ENCODE results near the gene KRTAP20-3. TPM values are rescaled to one million over a fixed set of nuclear protein-coding genes. Genes with fewer than 3 reads are reported as not detected.

Gene KRTAP20-3
- total RNA-seq, 2 donors from 2014 or later: not detected

GRCh38 chr21:30652891-30653290, 10.2 kb downstream of the KRTAP20-3 start:
- Mint-ChIP-seq H3K36me3 (no peaks in the 10 kb centered on the region), H3K27ac (no peak overlapping the region), H3K9me3 (peaks cover 0 to 4% of the 10 kb centered on the region in 2 donors)
- DNase-seq (ENCODE audit: low spot score in 2 of 2) (no peak), ATAC-seq (no peak)

GRCh38 chr21:30668776-30669175, 26.1 kb downstream of the KRTAP20-3 start:
- no peak for DNase-seq (ENCODE audit: low spot score in 2 of 2)
- no peak for ATAC-seq
- Mint-ChIP-seq H3K27ac (no peak overlapping the region), H3K9me3 (peaks cover 10 to 26% of the 10 kb centered on the region in 2 donors), H3K36me3 (peaks cover 0 to 7% of the 10 kb centered on the region in 2 donors)

DNA sequence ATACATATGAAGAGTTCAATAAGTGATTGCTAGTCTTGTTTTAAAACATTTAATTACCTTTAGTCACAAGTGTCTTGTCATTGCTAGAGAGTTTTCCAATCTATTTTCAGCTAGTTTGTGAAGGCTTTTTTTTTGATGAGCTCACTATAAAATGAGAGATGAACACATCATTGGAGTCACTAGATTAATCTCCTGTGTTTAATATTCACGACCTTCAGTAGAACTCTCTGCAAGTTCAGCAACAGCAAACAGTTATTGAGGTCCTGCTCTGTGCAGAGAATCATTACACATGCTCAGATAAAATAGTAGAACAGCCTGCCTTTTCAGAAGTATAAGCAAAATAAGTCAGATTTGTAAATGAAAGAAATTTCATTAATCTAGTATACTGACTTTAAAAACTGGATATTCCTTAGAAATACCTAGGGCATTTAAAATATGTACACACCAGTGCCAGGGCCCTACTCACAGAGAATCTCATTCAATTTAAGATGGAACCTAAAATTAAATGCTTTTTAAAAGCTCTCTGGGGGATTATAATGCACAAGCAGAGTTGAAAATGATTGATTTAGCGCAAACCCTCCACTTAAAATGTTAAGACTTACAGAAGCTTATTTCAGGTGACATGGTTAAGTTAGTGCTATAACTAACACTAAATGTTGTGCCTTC, 30.5 kb downstream of the KRTAP20-3 start:
- no peak overlapping the region for H3K27ac Mint-ChIP-seq
- DNase-seq (ENCODE audit: low spot score in 2 of 2): no peak
- peaks cover 12 to 24% of the 10 kb centered on the region in 2 donors for H3K9me3 Mint-ChIP-seq
- H3K36me3 Mint-ChIP-seq: peaks cover 0 to 7% of the 10 kb centered on the region in 2 donors
- ATAC-seq: no peak

- no peak for DNase-seq (ENCODE audit: low spot score in 2 of 2)
- peaks cover 12 to 19% of the 10 kb centered on the region in 2 donors for H3K9me3 Mint-ChIP-seq
- H3K27ac Mint-ChIP-seq: no peak overlapping the region
- peaks cover 0 to 7% of the 10 kb centered on the region in 2 donors for H3K36me3 Mint-ChIP-seq
- no peak for ATAC-seq
These were observed 31.6 kb downstream of the KRTAP20-3 start for GRCh38 chr21:30674312-30674711.

DNA sequence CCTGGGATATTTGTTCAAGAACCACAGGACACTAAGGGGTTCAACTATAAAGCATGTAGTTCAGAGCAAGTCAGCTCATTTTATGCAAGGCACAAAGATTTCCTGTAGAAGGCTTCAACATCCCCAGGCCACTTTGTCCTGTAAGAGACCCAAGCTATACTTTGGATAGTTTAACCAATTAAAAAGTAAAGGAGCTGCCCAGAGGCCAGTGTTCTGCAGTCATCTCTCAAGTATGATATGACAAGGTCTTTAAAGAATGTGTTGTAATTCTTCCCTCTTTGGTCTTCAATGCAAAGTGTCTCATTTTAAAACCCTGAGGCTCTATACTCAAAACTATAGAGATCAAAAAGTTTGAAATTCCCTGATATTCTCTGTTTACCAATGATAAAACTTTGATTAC, 34.1 kb downstream of the KRTAP20-3 start:
- Mint-ChIP-seq H3K9me3 (peaks cover 0 to 10% of the 10 kb centered on the region in 2 donors), H3K36me3 (no peaks in the 10 kb centered on the region), H3K27ac (no peak overlapping the region)
- ATAC-seq (no peak), DNase-seq (ENCODE audit: low spot score in 2 of 2) (no peak)

DNA sequence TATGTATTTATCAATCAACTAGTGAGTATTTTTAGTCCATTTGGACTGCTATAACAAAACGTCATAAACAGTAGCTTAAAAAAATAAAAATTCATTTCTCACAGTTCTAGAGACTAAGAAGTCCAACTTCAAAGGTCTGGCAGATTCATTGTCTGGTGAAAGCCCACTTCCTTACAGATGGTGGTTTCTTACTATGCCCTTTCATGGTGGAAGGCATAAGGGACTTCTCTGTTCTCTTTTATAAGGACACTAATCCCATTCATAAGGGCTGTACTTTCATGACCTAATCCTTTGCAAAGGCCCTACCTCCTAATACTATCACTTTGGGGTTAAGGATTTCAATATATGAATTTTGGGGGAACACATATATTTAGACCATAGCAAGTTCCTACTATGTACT, 37.9 kb downstream of the KRTAP20-3 start:
- Mint-ChIP-seq H3K9me3 (peaks cover 0 to 4% of the 10 kb centered on the region in 2 donors), H3K27ac (no peak overlapping the region), H3K36me3 (no peaks in the 10 kb centered on the region)
- ATAC-seq (no peak), DNase-seq (ENCODE audit: low spot score in 2 of 2) (no peak)

DNA sequence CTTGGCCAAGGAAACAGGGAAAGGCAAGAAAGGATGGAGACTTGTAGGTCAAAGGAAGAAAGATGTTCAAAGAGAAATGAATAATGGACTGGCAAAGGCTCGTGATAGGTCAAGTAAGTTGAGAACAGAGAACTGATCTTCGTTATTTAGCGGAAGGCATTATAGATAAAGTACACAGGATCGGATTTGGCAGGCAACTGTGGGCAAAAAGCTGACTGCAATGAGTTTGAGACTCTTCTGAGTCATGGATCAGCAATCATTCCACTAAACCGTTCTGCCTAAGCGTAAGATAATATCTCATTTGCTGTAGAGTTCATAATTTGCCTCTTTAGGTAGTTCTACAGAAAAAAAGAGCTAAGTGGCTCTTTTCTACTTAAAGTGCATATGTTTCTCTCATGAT, 41.8 kb downstream of the KRTAP20-3 start:
- DNase-seq (ENCODE audit: low spot score in 2 of 2) (no peak), ATAC-seq (no peak)
- Mint-ChIP-seq H3K9me3 (peaks cover 0 to 4% of the 10 kb centered on the region in 2 donors), H3K36me3 (no peaks in the 10 kb centered on the region), H3K27ac (no peak overlapping the region)

DNA sequence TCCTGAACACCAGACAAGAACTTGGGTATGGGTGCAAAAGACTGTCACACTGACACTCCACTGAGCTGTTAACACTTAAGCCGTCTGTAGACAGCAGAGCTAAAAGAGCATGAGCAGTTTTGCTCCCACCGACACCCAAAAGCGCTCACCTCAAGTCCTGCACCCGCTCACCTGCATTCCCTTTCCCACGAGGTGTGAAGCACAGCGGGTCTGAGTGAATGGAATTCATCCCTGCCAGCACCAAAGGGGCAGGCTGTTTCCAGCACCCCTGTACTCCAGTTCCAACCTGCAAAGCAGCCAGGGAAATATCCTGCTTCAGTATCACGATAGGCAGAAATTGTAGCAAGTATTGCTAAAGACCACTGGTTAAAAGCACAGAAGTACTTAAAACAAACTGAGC, 47.2 kb downstream of the KRTAP20-3 start:
- ATAC-seq: no peak
- Mint-ChIP-seq H3K36me3 (no peaks in the 10 kb centered on the region), H3K27ac (no peak overlapping the region)

More for the DNA sequence above, 47.2 kb downstream of the KRTAP20-3 start:
- H3K9me3 Mint-ChIP-seq: no peaks in the 10 kb centered on the region
- no peak for DNase-seq (ENCODE audit: low spot score in 2 of 2)

Other genes starting within 250 kb of the KRTAP20-3 start
- not detected for gene KRTAP13-1, start 246.8 kb upstream of the KRTAP20-3 start, total RNA-seq
- not detected for gene KRTAP13-3, start 216.9 kb upstream of the KRTAP20-3 start, total RNA-seq
- not detected for gene KRTAP13-4, start 212.6 kb upstream of the KRTAP20-3 start, total RNA-seq
- gene KRTAP15-1, start 202.6 kb upstream of the KRTAP20-3 start, total RNA-seq: not detected
- not detected for gene KRTAP19-1, start 162.5 kb upstream of the KRTAP20-3 start, total RNA-seq
- gene KRTAP19-2, start 155.4 kb upstream of the KRTAP20-3 start, total RNA-seq: not detected
- gene KRTAP19-3, start 150.9 kb upstream of the KRTAP20-3 start, total RNA-seq: not detected
- gene KRTAP19-4, start 145.7 kb upstream of the KRTAP20-3 start, total RNA-seq: not detected
- gene KRTAP19-5, start 140.7 kb upstream of the KRTAP20-3 start, total RNA-seq: not detected
- gene KRTAP19-6, start 101.0 kb upstream of the KRTAP20-3 start, total RNA-seq: not detected
- gene KRTAP19-7, start 81.5 kb upstream of the KRTAP20-3 start, total RNA-seq: not detected
- gene KRTAP22-2, start 52.5 kb upstream of the KRTAP20-3 start, total RNA-seq: not detected
- not detected for gene KRTAP6-3, start 50.4 kb upstream of the KRTAP20-3 start, total RNA-seq
- not detected for gene KRTAP6-2, start 44.0 kb upstream of the KRTAP20-3 start, total RNA-seq
- gene KRTAP22-1, start 41.8 kb upstream of the KRTAP20-3 start, total RNA-seq: not detected
- gene KRTAP6-1, start 28.9 kb upstream of the KRTAP20-3 start, total RNA-seq: not detected
- gene KRTAP20-1, start 26.4 kb upstream of the KRTAP20-3 start, total RNA-seq: not detected
- gene KRTAP20-4, start 22.2 kb upstream of the KRTAP20-3 start, total RNA-seq: not detected
- not detected for gene KRTAP20-2, start 7.7 kb upstream of the KRTAP20-3 start, total RNA-seq
- not detected for gene KRTAP21-3, start 75.9 kb downstream of the KRTAP20-3 start, total RNA-seq
- not detected for gene KRTAP21-2, start 104.4 kb downstream of the KRTAP20-3 start, total RNA-seq
- gene KRTAP21-1, start 112.6 kb downstream of the KRTAP20-3 start, total RNA-seq: not detected
- gene KRTAP8-1, start 170.4 kb downstream of the KRTAP20-3 start, total RNA-seq: not detected
- not detected for gene KRTAP7-1, start 186.9 kb downstream of the KRTAP20-3 start, total RNA-seq
- not detected for gene KRTAP11-1, start 238.7 kb downstream of the KRTAP20-3 start, total RNA-seq

All from activated naive CD4-positive, alpha-beta T cell treated with anti-CD3 and anti-CD28 coated beads, Interleukin-2, amount 50 U/mL, for 72 hours (primary cell).